K562 (cell line): ENCODE data around the gene GPX5. TPM values are rescaled to one million over a fixed set of nuclear protein-coding genes. Genes with fewer than 3 reads are reported as not detected.
A peak's percentile ranks its signal among the peaks of the same experiment; 100 is the strongest.

Source experiments
- ETV1 ChIP-seq: fragments of 450-650 bp; conservative IDR thresholded peaks from 2 replicates; pipeline ENCODE4 v1.6.1; 2016; ENCODE audit warnings: missing genetic modification characterization, control low read depth, low read depth, missing compliant biosample characterization
- FOXJ3 ChIP-seq: sonication (generic); formaldehyde crosslinking; IDR thresholded peaks from 2 replicates; pipeline ENCODE4 v1.4.0; 2020; ENCODE audit warnings: mild to moderate bottlenecking, missing genetic modification reagents
- GABPB2 ChIP-seq: fragments of 250-450 bp; sonication (Bioruptor Pico); conservative IDR thresholded peaks from 2 replicates; pipeline ENCODE4 v1.5.1; 2021; ENCODE audit warnings: mild to moderate bottlenecking
- ID3 ChIP-seq, 2 experiments: fragments of 250-450 bp in 1 of 2; fragments of 450-650 bp in 1 of 2; sonication (Bioruptor Pico) in 1 of 2; IDR thresholded peaks; 2 replicates each; pipeline versions ENCODE4 v1.6.1 to v1.8.0; 2016 to 2021; ENCODE audit warnings: mild to moderate bottlenecking in 2 of 2, moderate library complexity in 2 of 2, missing compliant biosample characterization in 1 of 2, missing genetic modification characterization in 1 of 2
- KAT7 ChIP-seq: sonication (generic); formaldehyde crosslinking; IDR thresholded peaks from 2 replicates; pipeline ENCODE4 v1.8.0; 2022; ENCODE audit warnings: missing genetic modification reagents, mild to moderate bottlenecking, borderline replicate concordance
- KAT8 ChIP-seq: fragments of 450-650 bp; IDR thresholded peaks from 2 replicates; pipeline ENCODE4 v1.6.1; 2016; ENCODE audit warnings: low read depth, mild to moderate bottlenecking
- MEIS2 ChIP-seq: fragments of 450-650 bp; IDR thresholded peaks from 2 replicates; pipeline ENCODE4 v1.6.1; 2014; ENCODE audit warnings: mild to moderate bottlenecking; ENCODE audit not compliant: partially characterized antibody
- MYC ChIP-seq, 2 experiments: fragments of 250-450 bp in 1 of 2; sonication (Bioruptor Pico) in 1 of 2; IDR thresholded peaks; 2 replicates each; pipeline versions ENCODE4 v1.5.1 to v1.6.1; 2012 to 2021; ENCODE audit warnings: low read depth in 2 of 2, borderline replicate concordance in 1 of 2, improper control_type of control experiment in 1 of 2, low read length in 1 of 2, mild to moderate bottlenecking in 1 of 2, moderate library complexity in 1 of 2
- NR2C2 ChIP-seq, 2 experiments: fragments of 200-800 bp in 1 of 2; sonication (Bioruptor generic) in 1 of 2; sonication (generic) in 1 of 2; formaldehyde crosslinking in 1 of 2; IDR thresholded peaks; 2 replicates each; pipeline versions ENCODE4 v1.6.1 to v1.8.0; 2016 to 2022; ENCODE audit warnings: mild to moderate bottlenecking in 1 of 2, missing compliant biosample characterization in 1 of 2, missing genetic modification characterization in 1 of 2, missing genetic modification reagents in 1 of 2
- OTX1 ChIP-seq: fragments of 450-650 bp; formaldehyde crosslinking; IDR thresholded peaks from 2 replicates; pipeline ENCODE4 v1.4.0; 2022; ENCODE audit warnings: mild to moderate bottlenecking
- PCBP2 ChIP-seq: fragments of 200-400 bp; formaldehyde crosslinking; IDR thresholded peaks from 2 replicates; pipeline ENCODE4 v1.6.1; 2018; ENCODE audit warnings: low read length, low read depth, mild to moderate bottlenecking, moderate library complexity; ENCODE audit not compliant: poor library complexity, severe bottlenecking
- RBM22 ChIP-seq: fragments of 200-400 bp; formaldehyde crosslinking; IDR thresholded peaks from 2 replicates; pipeline ENCODE4 v1.6.1; 2018; ENCODE audit warnings: low read length, low read depth; ENCODE audit not compliant: poor library complexity, severe bottlenecking
- RBM34 ChIP-seq: fragments of 200-400 bp; formaldehyde crosslinking; IDR thresholded peaks from 2 replicates; pipeline ENCODE4 v1.6.1; 2018; ENCODE audit warnings: low read length, borderline replicate concordance; ENCODE audit not compliant: insufficient read depth
- RFX1 ChIP-seq: fragments of 450-650 bp; IDR thresholded peaks from 2 replicates; pipeline ENCODE4 v1.6.1; 2016; ENCODE audit warnings: mild to moderate bottlenecking, moderate library complexity
- SMARCA4 ChIP-seq: fragments of 450-650 bp; IDR thresholded peaks from 2 replicates; pipeline ENCODE4 v1.6.1; 2016
- VEZF1 ChIP-seq: fragments of 200-800 bp; sonication (Bioruptor generic); IDR thresholded peaks from 2 replicates; pipeline ENCODE4 v1.6.1; 2017; ENCODE audit warnings: missing genetic modification characterization, missing compliant biosample characterization
- ZBTB26 ChIP-seq: fragments of 450-650 bp; formaldehyde crosslinking; IDR thresholded peaks from 2 replicates; pipeline ENCODE4 v1.4.0; 2022; ENCODE audit warnings: missing genetic modification characterization
- ZNF121 ChIP-seq: sonication (generic); formaldehyde crosslinking; conservative IDR thresholded peaks from 2 replicates; pipeline ENCODE4 v1.8.0; 2022; ENCODE audit warnings: missing genetic modification reagents
- ZNF395 ChIP-seq: fragments of 200-800 bp; sonication (Bioruptor generic); IDR thresholded peaks from 2 replicates; pipeline ENCODE4 v1.6.1; 2017; ENCODE audit warnings: missing genetic modification characterization, missing compliant biosample characterization
- ZNF76 ChIP-seq: fragments of 250-450 bp; sonication (Bioruptor Pico); IDR thresholded peaks from 2 replicates; pipeline ENCODE4 v1.4.0; 2020; ENCODE audit warnings: mild to moderate bottlenecking, moderate library complexity, borderline replicate concordance
- polyA plus RNA-seq, 8 experiments: library from polyadenylated mRNA; depleted of rRNA in 4 of 8; stranded (reverse) in 5 of 8; unstranded in 3 of 8; fragments of >200 nt; fragmentation: Nextera tagmentation in 2 of 8; fragmentation: Illumina TruSeq in 1 of 8; extraction: Ambion mirVana in 2 of 8; extraction: Trizol in 1 of 8; gene quantifications; 2 replicates each; pipeline versions ENCODE4 v1.2.1 to v1.2.3, GENCODE V29; 2011 to 2014; ENCODE audit warnings: inconsistent platforms in 1 of 8, missing spikeins in 1 of 8
- total RNA-seq, 7 experiments: library from RNA; depleted of rRNA in 6 of 7; stranded (reverse); fragments of >200 nt in 6 of 7; fragmentation: Illumina TruSeq in 2 of 7; extraction: Trizol in 2 of 7; gene quantifications; 2 replicates each; pipeline versions ENCODE4 v1.2.1 to v1.2.3, GENCODE V29; 2011 to 2021; ENCODE audit warnings: low replicate concordance in 1 of 7

The GPX5 gene
- total and polyA plus RNA-seq, 9 of the 15 experiments (the other 6 are each of a cell fraction or from before 2014, with no cell fraction given), result 0.07 to 0.18 (median 0.15) TPM; not detected in 6

GRCh38 chr6:28553986-28554881, 28.6 kb downstream of the GPX5 start (continued):
- TF ChIP-seq KAT8 (0 out of 2 replicates have a peak, but pooled peaks have one; percentile 42), ID3 (CRISPR knock-in tag; IDR thresholded peaks at IDR 0.05) (no peak), ID3 (tag; IDR thresholded peaks at IDR 0.05) (peak; percentile 94), ZBTB26 (CRISPR knock-in tag) (peak; percentile 96; the same call in 1 of the 2 replicates), NR2C2 (CRISPR knock-in tag; IDR thresholded peaks at IDR 0.05) (peak; percentile 78; the same call in 1 of the 2 replicates), NR2C2 (tag; IDR thresholded peaks at IDR 0.05) (peak; percentile 98), PCBP2 (no peak), RBM34 (no peak), GABPB2 (CRISPR knock-in tag) (0 out of 2 replicates have a peak, but pooled peaks have one; percentile 16), KAT7 (0 out of 2 replicates have a peak, but pooled peaks have one; percentile 66), ZNF121 (CRISPR knock-in tag) (no peak), ETV1 (peak; percentile 38; the same call in 1 of the 2 replicates), MYC (IDR thresholded peaks at IDR 0.05; ENCODE audit: low read depth, low read length) (peak; percentile 73), MYC (CRISPR knock-in tag; IDR thresholded peaks at IDR 0.05; ENCODE audit: borderline replicate concordance, low read depth) (peak; percentile 55; the same call in 1 of the 2 replicates), MEIS2 (peak; percentile 71), RFX1 (peak; percentile 99), ZNF395 (CRISPR knock-in tag) (peak; percentile 98), SMARCA4 (peak; percentile 41), OTX1 (CRISPR knock-in tag) (peak; percentile 92; the same call in 1 of the 2 replicates), VEZF1 (peak; percentile 63; the same call in 1 of the 2 replicates), ZNF76 (CRISPR knock-in tag) (0 out of 2 replicates have a peak, but pooled peaks have one; percentile 65), FOXJ3 (peak; percentile 68; the same call in 1 of the 2 replicates), RBM22 (no peak)
